ENCODE measurements around the gene CITED4. TPM values are rescaled to one million over a fixed set of nuclear protein-coding genes. Genes with fewer than 3 reads are reported as not detected.

The CITED4 gene
- total RNA-seq: 1 to 10 TPM; 2.4 TPM

- H3K4me1 Mint-ChIP-seq (ENCODE audit: low read depth): peaks cover 11% of the 10 kb centered on the region
- CTCF ChIA-PET: interaction anchor here (0.6 to 3.2 kb wide), 8 partner anchors 12 to 435 kb away, joined by 3 to 24 read pairs (median 4); no protein-coding TSS in a partner anchor
These were observed at the start of gene CITED4 for GRCh38 chr1:40862008-40862863. Gene CITED4 (minus strand): TSS chr1:40862363. CDS start chr1:40862127, 236 bp downstream.

GRCh38 chr1:40911105-40911504 is 48.9 kb upstream of the CITED4 start:
- Mint-ChIP-seq H3K27ac (no peak overlapping the region), H3K4me1 (ENCODE audit: low read depth) (no peaks in the 10 kb centered on the region), H3K4me3 (no peak overlapping the region), H3K36me3 (ENCODE audit: low read depth) (no peaks in the 10 kb centered on the region), H3K9me3 (no peaks in the 10 kb centered on the region), H3K27me3 (ENCODE audit: low read depth) (no peaks in the 10 kb centered on the region)
- intact Hi-C loops (cut with micrococcal nuclease): no loop called here
- DNase-seq: no peak
- CTCF ChIA-PET: no interaction called here

More at GRCh38 chr1:40862008-40862863, at the start of gene CITED4:
- peak within 1 kb of the TSS; percentile 95 for H3K27ac Mint-ChIP-seq
- no peaks in the 10 kb centered on the region for H3K9me3 Mint-ChIP-seq
- peaks cover 8% of the 10 kb centered on the region for H3K27me3 Mint-ChIP-seq (ENCODE audit: low read depth)
- no peaks in the 10 kb centered on the region for H3K36me3 Mint-ChIP-seq (ENCODE audit: low read depth)
- H3K4me3 Mint-ChIP-seq: peak within 1 kb of the TSS; percentile 92
- DNase-seq: peak; percentile 95
- intact Hi-C loops (cut with micrococcal nuclease): loop anchor here (1.0 to 10.0 kb wide), 8 partner anchors 13 to 383 kb away; partner anchors contain the start of genes CTPS1, NFYC and SCMH1

- H3K27me3 Mint-ChIP-seq (ENCODE audit: low read depth): no peaks in the 10 kb centered on the region
- DNase-seq: no peak
- intact Hi-C loops (cut with micrococcal nuclease): no loop called here
- no peaks in the 10 kb centered on the region for H3K9me3 Mint-ChIP-seq
- H3K4me3 Mint-ChIP-seq: no peak overlapping the region
- no peaks in the 10 kb centered on the region for H3K36me3 Mint-ChIP-seq (ENCODE audit: low read depth)
- CTCF ChIA-PET: interaction anchor here (1.2 to 1.3 kb wide), 2 partner anchors 42 to 43 kb away, joined by 4 read pairs; no protein-coding TSS in a partner anchor
- no peak overlapping the region for H3K27ac Mint-ChIP-seq
- H3K4me1 Mint-ChIP-seq (ENCODE audit: low read depth): no peaks in the 10 kb centered on the region
These were observed 47.1 kb upstream of the CITED4 start for GRCh38 chr1:40909281-40909680.

GRCh38 chr1:40908350-40908749 is 46.2 kb upstream of the CITED4 start:
- H3K27me3 Mint-ChIP-seq (ENCODE audit: low read depth): no peaks in the 10 kb centered on the region
- H3K9me3 Mint-ChIP-seq: no peaks in the 10 kb centered on the region
- H3K36me3 Mint-ChIP-seq (ENCODE audit: low read depth): no peaks in the 10 kb centered on the region
- H3K4me3 Mint-ChIP-seq: no peak overlapping the region
- intact Hi-C loops (cut with micrococcal nuclease): no loop called here
- no peaks in the 10 kb centered on the region for H3K4me1 Mint-ChIP-seq (ENCODE audit: low read depth)
- H3K27ac Mint-ChIP-seq: no peak overlapping the region
- DNase-seq: no peak
- CTCF ChIA-PET: interaction anchor here (0.7 to 1.3 kb wide), 2 partner anchors 30 to 43 kb away, joined by 3 to 4 read pairs; no protein-coding TSS in a partner anchor

GRCh38 chr1:40907899-40908298 is 45.7 kb upstream of the CITED4 start:
- Mint-ChIP-seq H3K36me3 (ENCODE audit: low read depth) (no peaks in the 10 kb centered on the region), H3K27me3 (ENCODE audit: low read depth) (no peaks in the 10 kb centered on the region), H3K4me3 (no peak overlapping the region), H3K4me1 (ENCODE audit: low read depth) (no peaks in the 10 kb centered on the region), H3K27ac (no peak overlapping the region), H3K9me3 (no peaks in the 10 kb centered on the region)
- intact Hi-C loops (cut with micrococcal nuclease): no loop called here
- no peak for DNase-seq
- CTCF ChIA-PET: interaction anchor here (0.7 to 1.3 kb wide), 2 partner anchors 31 to 44 kb away, joined by 3 to 4 read pairs; no protein-coding TSS in a partner anchor

GRCh38 chr1:40906781-40907400 is 44.7 kb upstream of the CITED4 start:
- Mint-ChIP-seq H3K4me1 (ENCODE audit: low read depth) (no peaks in the 10 kb centered on the region), H3K36me3 (ENCODE audit: low read depth) (no peaks in the 10 kb centered on the region), H3K27ac (no peak overlapping the region), H3K9me3 (no peaks in the 10 kb centered on the region), H3K27me3 (ENCODE audit: low read depth) (no peaks in the 10 kb centered on the region), H3K4me3 (no peak overlapping the region)
- intact Hi-C loops (cut with micrococcal nuclease): no loop called here
- no peak for DNase-seq
- CTCF ChIA-PET: no interaction called here

- Mint-ChIP-seq H3K4me1 (ENCODE audit: low read depth) (no peaks in the 10 kb centered on the region), H3K27me3 (ENCODE audit: low read depth) (no peaks in the 10 kb centered on the region), H3K36me3 (ENCODE audit: low read depth) (no peaks in the 10 kb centered on the region), H3K27ac (no peak overlapping the region), H3K4me3 (no peak overlapping the region), H3K9me3 (no peaks in the 10 kb centered on the region)
- no peak for DNase-seq
- CTCF ChIA-PET: interaction anchor here (0.6 kb wide), 1 partner anchor 140 kb away, joined by 4 read pairs; no protein-coding TSS in a partner anchor
- intact Hi-C loops (cut with micrococcal nuclease): no loop called here
These were observed 42.9 kb upstream of the CITED4 start for GRCh38 chr1:40905061-40905460.

GRCh38 chr1:40903106-40903505 is 40.9 kb upstream of the CITED4 start:
- CTCF ChIA-PET: no interaction called here
- Mint-ChIP-seq H3K27me3 (ENCODE audit: low read depth) (no peaks in the 10 kb centered on the region), H3K4me1 (ENCODE audit: low read depth) (peaks cover 2% of the 10 kb centered on the region), H3K36me3 (ENCODE audit: low read depth) (no peaks in the 10 kb centered on the region), H3K9me3 (no peaks in the 10 kb centered on the region), H3K4me3 (no peak overlapping the region), H3K27ac (no peak overlapping the region)
- no peak for DNase-seq
- intact Hi-C loops (cut with micrococcal nuclease): no loop called here

- intact Hi-C loops (cut with micrococcal nuclease): no loop called here
- CTCF ChIA-PET: no interaction called here
- Mint-ChIP-seq H3K27ac (no peak overlapping the region), H3K4me3 (no peak overlapping the region), H3K9me3 (no peaks in the 10 kb centered on the region), H3K4me1 (ENCODE audit: low read depth) (peaks cover 2% of the 10 kb centered on the region), H3K27me3 (ENCODE audit: low read depth) (no peaks in the 10 kb centered on the region), H3K36me3 (ENCODE audit: low read depth) (no peaks in the 10 kb centered on the region)
- DNase-seq: no peak
These were observed 40.0 kb upstream of the CITED4 start for GRCh38 chr1:40901886-40902852.

GRCh38 chr1:40899230-40899870 is 37.2 kb upstream of the CITED4 start:
- Mint-ChIP-seq H3K36me3 (ENCODE audit: low read depth) (no peaks in the 10 kb centered on the region), H3K4me3 (no peak overlapping the region), H3K4me1 (ENCODE audit: low read depth) (peaks cover 2% of the 10 kb centered on the region), H3K27me3 (ENCODE audit: low read depth) (no peaks in the 10 kb centered on the region), H3K27ac (no peak overlapping the region), H3K9me3 (peaks cover 8% of the 10 kb centered on the region)
- intact Hi-C loops (cut with micrococcal nuclease): no loop called here
- no peak for DNase-seq
- CTCF ChIA-PET: no interaction called here

GRCh38 chr1:40898431-40898901 is 36.3 kb upstream of the CITED4 start:
- Mint-ChIP-seq H3K4me1 (ENCODE audit: low read depth) (peaks cover 2% of the 10 kb centered on the region), H3K27ac (no peak overlapping the region), H3K4me3 (no peak overlapping the region), H3K9me3 (peaks cover 16% of the 10 kb centered on the region), H3K36me3 (ENCODE audit: low read depth) (no peaks in the 10 kb centered on the region), H3K27me3 (ENCODE audit: low read depth) (no peaks in the 10 kb centered on the region)
- intact Hi-C loops (cut with micrococcal nuclease): no loop called here
- DNase-seq: peak; percentile 48
- CTCF ChIA-PET: no interaction called here
